Activated CD4-positive, CD25-positive, alpha-beta regulatory T cell treated with anti-CD3 and anti-CD28 coated beads, Interleukin-2, amount 50 U/mL, for 24 hours (primary cell): ENCODE measurements around the gene TBXAS1.
"Not testable (repeated sequence)": the region's sequence is repeated elsewhere in the genome, so short reads cannot be mapped to it uniquely, and the experiment has no call there.

Source experiments
- ATAC-seq, 2 donors: fragments of 150-1000 bp; cut with Tn5 transposase; one replicate each; pipeline ENCODE4 v1.10.0; 2021; ENCODE audit warnings: mild to moderate bottlenecking in 1 of 2, moderate library complexity in 1 of 2

TBXAS1 gene

DNA sequence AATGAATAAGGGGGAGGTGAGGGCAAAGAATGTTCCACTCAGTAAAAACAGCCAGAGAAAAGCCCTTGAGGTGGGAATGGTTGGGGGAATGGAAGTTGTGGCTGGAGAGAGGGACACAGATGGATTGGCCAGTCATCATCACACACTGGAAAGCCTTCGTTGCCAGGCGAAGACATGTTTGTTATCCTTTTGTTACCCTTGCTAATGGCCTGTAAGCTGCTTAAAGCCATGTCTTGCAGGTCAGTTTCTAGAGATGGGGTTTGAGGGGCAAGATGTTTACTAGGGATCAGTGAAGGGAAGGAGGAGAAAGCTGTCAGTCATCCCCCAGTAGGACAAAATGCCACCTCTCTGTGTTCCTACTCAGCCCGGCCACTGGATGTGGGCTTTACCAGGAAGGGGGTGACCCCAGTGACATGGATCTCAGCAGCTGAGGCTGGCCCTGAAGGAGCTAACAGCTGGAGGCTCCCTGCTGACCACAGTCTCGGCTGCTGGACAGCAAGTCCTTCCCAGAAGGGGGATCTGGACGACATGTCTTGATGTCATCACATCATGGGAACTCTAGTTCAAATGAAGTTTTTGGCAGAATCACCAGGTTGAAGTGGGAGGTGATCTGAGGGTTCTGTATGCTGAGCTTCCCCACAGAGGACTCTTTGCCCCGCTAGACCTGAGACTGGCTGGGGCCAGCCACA, 66.2 kb downstream of the TBXAS1 start:
- no peak for ATAC-seq

DNA sequence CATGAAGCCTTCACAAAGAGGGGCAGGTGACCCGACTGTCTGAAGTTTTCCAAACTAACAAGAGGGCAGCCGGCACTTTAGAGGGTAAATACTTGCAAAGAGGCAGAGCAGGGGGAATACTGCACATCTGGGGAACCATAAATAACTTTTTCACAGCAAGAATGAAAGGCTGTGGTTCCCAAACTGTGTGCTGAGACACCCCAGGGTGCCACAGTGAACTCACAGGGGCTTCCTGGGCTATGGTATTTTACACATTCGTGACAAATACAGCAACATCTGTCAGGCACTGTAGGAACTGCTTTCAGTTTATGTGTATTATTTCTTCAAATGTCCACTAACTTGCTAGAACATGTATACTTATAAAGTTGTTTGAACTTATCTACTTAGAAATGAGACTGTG, 67.2 kb downstream of the TBXAS1 start:
- ATAC-seq = no peak

GRCh38 chr7:139896831-139897230, 67.8 kb downstream of the TBXAS1 start:
- ATAC-seq = no peak

- ATAC-seq = no peak
Measured at GRCh38 chr7:139897422-139898090, 68.5 kb downstream of the TBXAS1 start.

DNA sequence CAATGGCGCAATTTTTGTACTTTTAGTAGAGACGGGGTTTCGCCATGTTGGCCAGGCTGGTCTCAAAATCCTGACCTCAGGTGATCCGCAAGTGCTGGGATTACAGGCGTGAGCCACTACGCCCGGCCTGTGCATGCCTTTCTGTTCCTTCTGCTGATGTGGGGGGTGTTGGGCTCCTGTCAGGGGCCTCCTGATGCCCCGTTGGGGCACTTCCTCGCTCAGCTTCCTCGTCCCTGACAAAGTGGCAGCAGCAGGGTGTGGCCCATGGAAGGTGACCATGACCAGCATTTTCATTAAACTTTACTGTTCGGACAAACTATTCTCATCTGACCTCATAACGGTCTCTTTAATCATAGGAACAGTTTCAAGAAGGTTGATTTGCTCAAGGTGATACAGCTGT, 69.4 kb downstream of the TBXAS1 start:
- ATAC-seq = no peak

GRCh38 chr7:139899328-139899955, 70.4 kb downstream of the TBXAS1 start:
- no peak for ATAC-seq

DNA sequence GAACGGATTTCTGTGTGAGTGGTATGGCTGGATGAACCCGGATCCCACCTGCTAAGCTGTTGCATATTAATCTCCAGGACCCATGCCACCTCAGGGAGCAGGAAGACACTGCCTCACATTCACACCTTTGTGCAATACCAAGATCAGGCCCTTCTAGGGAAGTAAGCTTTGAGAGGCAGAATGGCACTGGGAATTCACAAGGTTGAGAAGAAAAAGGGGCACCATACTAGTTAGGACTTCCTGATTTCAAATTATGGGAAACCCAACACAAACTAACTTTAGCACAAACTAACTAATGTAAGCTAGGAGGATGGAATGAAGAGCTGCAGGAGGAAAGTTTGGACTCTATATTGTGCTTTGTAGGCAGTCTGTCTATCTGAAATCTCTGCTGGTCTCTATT, 71.3 kb downstream of the TBXAS1 start:
- ATAC-seq = no peak

DNA sequence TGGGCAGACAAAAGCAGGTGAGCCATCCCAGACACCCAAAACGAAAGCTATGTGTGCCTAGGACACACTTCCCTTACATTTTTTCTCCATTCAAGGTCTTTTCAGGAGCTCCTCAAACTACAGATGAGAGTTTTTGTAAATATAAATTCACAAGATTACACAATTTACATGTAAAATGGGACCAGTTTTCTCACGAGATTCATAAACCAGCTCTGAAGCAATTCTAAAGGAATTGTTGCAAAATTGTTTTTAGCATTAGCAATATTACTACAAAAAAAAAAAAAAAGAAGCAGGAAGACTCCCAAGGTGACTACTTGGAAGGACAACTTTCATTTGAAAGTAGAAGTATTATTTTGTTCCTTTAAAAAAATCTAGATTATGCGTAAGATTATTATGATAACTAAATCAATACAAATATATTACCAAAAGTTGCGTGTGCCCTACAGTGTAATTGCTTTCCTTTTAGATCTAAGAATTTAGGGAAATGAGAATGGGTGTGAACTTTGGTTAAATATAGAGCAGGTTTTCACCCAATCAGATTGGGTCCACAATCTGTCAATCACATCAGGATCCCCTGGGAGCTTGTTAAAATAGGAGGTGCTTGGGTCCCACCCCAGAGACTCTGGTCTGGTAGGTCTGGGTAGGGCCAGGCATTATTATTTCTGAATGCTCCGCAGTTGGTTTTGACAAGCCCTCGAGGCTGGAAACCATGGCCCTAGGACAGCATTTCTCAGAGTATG, 72.2 kb downstream of the TBXAS1 start:
- no peak for ATAC-seq

- ATAC-seq = no peak
Measured at GRCh38 chr7:139901901-139902300, 72.8 kb downstream of the TBXAS1 start.

- ATAC-seq = no peak
Measured at GRCh38 chr7:139902436-139903102, 73.5 kb downstream of the TBXAS1 start.

DNA sequence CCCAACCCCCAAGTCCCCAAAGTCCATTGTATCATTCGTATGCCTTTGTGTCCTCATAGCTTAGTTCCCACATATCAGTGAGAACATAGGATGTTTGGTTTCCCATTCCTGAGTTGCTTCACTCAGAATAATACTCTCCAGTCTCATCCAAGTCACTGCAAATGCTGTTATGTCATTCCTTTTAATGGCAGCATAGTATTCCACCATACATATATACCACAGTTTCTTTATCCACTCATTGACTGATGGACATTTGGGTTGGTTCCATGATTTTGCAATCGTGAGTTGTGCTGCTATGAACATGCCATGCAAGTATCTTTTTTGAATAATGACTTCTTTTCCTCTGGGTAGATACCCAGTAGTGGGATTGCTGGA, 74.0 kb downstream of the TBXAS1 start:
- not testable (repeated sequence) for ATAC-seq

- no peak for ATAC-seq
Measured at GRCh38 chr7:139906879-139907278, 77.8 kb downstream of the TBXAS1 start.

GRCh38 chr7:139908792-139909191, 79.7 kb downstream of the TBXAS1 start:
- ATAC-seq = no peak

GRCh38 chr7:139909379-139910050, 80.5 kb downstream of the TBXAS1 start:
- ATAC-seq = no peak

DNA sequence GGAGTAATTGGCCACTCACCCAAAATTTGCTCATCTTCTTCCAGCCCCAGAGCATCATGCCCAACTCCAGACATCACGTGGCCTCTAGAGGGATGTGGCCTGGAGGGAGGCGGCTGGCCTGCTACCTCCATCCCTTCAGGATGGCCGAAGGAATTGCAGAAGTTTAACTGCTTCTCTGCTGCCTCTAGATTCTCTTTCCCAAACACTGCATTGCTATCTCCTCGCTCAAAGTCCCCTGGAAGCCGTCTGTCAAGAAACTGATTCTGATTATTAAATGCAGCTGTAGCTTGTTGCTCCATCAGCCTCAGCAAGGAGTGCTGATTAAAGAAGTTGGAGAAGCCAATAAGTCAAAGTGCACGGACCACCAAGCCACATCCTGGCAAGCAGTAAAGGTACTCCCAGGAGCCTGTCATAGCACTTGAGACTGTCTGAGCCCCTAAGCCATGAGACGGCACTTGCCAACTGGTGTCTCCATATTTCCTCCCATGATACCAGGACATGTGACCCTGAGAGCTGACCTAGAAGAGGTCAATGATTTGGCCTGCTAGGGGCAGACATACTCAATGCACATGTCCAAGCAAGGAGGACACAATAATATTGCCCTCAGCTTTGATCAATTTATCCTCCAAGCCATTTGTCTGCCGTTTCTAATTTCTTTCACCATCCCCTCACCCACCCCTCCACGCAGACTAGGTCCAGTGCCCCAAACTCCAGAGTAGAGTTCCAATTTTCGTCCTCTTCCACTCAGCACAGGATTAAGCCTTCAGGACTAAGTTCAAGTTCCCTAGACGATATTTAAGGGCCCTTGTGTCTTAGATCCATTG, 84.2 kb downstream of the TBXAS1 start:
- ATAC-seq = no peak

DNA sequence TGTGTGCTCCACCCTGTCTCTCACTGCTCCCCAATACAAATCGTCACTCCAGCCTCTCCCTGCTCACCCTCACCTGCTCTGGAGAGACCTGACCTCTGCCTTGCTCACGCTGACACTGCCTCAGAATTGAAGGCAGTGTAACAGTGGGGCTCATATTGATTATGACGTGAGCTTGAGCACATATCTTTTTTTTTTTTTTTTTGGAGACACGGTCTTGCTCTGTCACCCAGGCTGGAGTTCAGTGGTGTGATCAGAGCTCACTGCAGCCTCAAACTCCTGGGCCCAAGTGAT, 84.7 kb downstream of the TBXAS1 start:
- ATAC-seq = no peak

DNA sequence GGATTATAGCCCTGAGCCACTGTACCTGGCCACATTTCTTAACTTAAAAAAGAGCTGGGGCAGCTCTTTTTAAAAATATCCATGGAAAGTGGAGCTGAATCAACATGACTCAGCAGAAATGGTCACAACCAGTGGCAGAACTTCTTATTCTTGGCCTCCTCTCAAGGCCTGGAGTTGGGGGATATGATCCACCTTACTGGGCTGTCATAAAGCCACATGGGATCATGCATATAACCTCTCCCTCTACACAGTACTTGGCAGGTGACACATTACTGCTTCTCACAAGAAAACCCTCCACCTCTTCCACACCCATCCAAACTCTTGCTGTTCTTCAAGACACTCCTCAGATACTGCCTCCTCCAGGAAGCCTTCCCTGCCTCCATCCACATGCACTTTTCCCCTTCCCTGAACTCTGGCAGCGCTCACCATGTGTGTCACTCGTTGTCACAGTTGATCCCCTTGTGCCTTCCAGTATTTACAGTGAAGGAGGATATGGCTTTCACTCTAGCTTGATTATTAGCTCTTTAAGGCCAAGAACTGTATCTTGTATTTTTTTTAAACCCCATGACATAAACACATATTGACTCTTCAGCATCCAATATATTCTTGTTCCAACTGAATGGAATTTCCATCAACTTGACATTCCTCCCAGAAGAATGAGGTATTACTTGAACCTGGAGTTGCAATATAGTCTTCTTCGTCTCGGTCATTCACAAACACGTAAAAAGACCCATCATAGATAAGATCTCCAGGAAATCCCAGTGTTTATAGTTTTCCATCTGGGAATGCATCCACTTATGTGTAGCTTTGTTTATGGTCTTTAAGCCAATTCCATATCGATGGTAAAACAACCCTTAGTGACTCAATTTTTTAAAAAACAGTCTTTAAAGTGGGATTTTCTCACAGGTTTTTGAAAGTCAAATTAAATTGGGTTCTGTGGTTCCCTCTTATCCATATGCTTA, 85.5 kb downstream of the TBXAS1 start:
- ATAC-seq = no peak

- no peak for ATAC-seq
Measured at GRCh38 chr7:139915268-139915863, 86.3 kb downstream of the TBXAS1 start.

DNA sequence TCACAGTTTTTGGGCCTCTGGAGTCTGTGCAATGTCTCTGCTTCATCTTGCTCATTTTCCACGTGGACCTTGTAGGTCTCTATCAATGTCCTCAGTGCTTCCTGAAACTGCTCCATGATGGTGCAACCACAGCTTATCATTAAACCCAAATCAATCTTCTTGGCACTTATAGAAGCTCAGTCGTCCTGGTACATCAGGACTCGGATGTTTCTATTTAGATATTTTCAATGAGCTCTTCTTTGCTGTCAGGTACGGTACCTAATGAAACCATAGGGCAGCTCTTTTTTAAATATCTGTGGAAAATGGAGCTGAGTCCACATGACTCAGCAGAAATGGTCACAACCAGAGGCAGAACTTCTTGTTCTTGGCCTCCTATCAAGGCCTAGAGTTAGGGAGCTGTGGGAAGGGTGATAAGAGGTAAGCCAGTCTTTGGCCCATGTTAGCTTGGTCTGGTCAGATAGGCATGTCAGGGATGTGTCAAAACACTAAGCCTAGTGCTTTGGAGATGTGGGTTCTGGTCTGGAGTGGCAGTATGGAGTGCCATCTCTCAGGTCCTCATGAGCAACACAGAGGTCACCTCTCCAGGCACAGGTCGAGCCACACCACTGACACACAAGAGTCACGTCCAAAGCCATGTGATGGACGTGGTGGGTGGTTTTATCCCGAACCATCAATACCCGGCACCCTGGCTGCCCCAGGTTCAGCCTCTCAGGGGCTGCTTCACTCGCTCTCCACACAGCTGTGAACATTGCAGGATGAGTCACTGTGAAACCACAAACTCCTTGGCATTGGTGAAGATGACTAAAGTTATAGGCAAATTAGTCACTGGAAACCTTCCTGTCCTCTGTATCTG, 87.0 kb downstream of the TBXAS1 start:
- ATAC-seq = peak; percentile 97
